Activated CD4-positive, alpha-beta T cell treated with anti-CD3 and anti-CD28 coated beads, Interleukin-2, Interleukin-4, amounts not matched to agents 100 ng/mL and 50 ng/mL, durations not matched to agents 16 hours and 8 hours (primary cell): ENCODE measurements around the gene KRT39.
"Not testable (repeated sequence)": the region's sequence is repeated elsewhere in the genome, so short reads cannot be mapped to it uniquely, and the experiment has no call there.

Experiments
- DNase-seq: peaks from one replicate; pipeline ENCODE4 v3.0.0-alpha.2; 2020; ENCODE audit warnings: low spot score

Gene KRT39

GRCh38 chr17:40938981-40939380 is 27.8 kb downstream of the KRT39 start:
- DNase-seq, result no peak

- DNase-seq, result no peak
Measured at GRCh38 chr17:40937384-40937819, 29.3 kb downstream of the KRT39 start, which contains the start of gene KRT23. Gene KRT23 (minus strand): TSS chr17:40937646. CDS start chr17:40936603, 1,043 bp downstream.

GRCh38 chr17:40936976-40937375 is 29.8 kb downstream of the KRT39 start:
- no peak for DNase-seq

- DNase-seq, result no peak
Measured at GRCh38 chr17:40936437-40936971, 30.2 kb downstream of the KRT39 start.

- no peak for DNase-seq
Measured at GRCh38 chr17:40935624-40936023, 31.1 kb downstream of the KRT39 start.

- no peak for DNase-seq
Measured at GRCh38 chr17:40932608-40933007, 34.1 kb downstream of the KRT39 start.

- no peak for DNase-seq
Measured at GRCh38 chr17:40931311-40931710, 35.4 kb downstream of the KRT39 start.

GRCh38 chr17:40926341-40926740 is 40.4 kb downstream of the KRT39 start:
- DNase-seq, result no peak

GRCh38 chr17:40922239-40922638 is 44.5 kb downstream of the KRT39 start:
- no peak for DNase-seq

GRCh38 chr17:40921026-40921425 is 45.7 kb downstream of the KRT39 start:
- DNase-seq, result no peak

GRCh38 chr17:40917116-40917515 is 49.6 kb downstream of the KRT39 start:
- not testable (repeated sequence) for DNase-seq

GRCh38 chr17:40916366-40916765 is 50.4 kb downstream of the KRT39 start:
- no peak for DNase-seq

GRCh38 chr17:40915721-40916256 is 51.0 kb downstream of the KRT39 start:
- no peak for DNase-seq

GRCh38 chr17:40915199-40915661 is 51.5 kb downstream of the KRT39 start:
- peak; percentile 50 for DNase-seq

GRCh38 chr17:40914075-40914855 is 52.5 kb downstream of the KRT39 start:
- no peak for DNase-seq

GRCh38 chr17:40912486-40913210 is 54.1 kb downstream of the KRT39 start:
- no peak for DNase-seq

GRCh38 chr17:40910441-40910841 is 56.3 kb downstream of the KRT39 start:
- no peak for DNase-seq

- no peak for DNase-seq
Measured at GRCh38 chr17:40909755-40910154, 57.0 kb downstream of the KRT39 start.

- peak; percentile 73 for DNase-seq
Measured at GRCh38 chr17:40909351-40909750, 57.4 kb downstream of the KRT39 start.
